HG03280 (cell line): Measurements from ENCODE around the gene SP140L.
"Not testable (repeated sequence)": the region's sequence is repeated elsewhere in the genome, so short reads cannot be mapped to it uniquely, and the experiment has no call there.

Source experiments
- ATAC-seq: cut with Tn5 transposase; IDR thresholded peaks from one replicate; pipeline ENCODE4 v1.9.1; 2021; ENCODE audit warnings: mild to moderate bottlenecking, moderate library complexity; ENCODE audit not compliant: unreplicated experiment

The SP140L gene

GRCh38 chr2:230362030-230362691, 35.2 kb downstream of the SP140L start:
- ATAC-seq = no peak

GRCh38 chr2:230382108-230382507, 55.1 kb downstream of the SP140L start:
- ATAC-seq = no peak

GRCh38 chr2:230383453-230383852, 56.5 kb downstream of the SP140L start:
- ATAC-seq = no peak

- ATAC-seq = no peak
These were observed 58.0 kb downstream of the SP140L start for GRCh38 chr2:230384986-230385385.

GRCh38 chr2:230394301-230394700, 67.3 kb downstream of the SP140L start:
- ATAC-seq = no peak

- not testable (repeated sequence) for ATAC-seq
These were observed 71.7 kb downstream of the SP140L start for GRCh38 chr2:230398698-230399097.

- no peak for ATAC-seq
These were observed 73.0 kb downstream of the SP140L start for GRCh38 chr2:230400041-230400440.

- no peak for ATAC-seq
These were observed 73.5 kb downstream of the SP140L start for GRCh38 chr2:230400454-230400853.

GRCh38 chr2:230401026-230401425, 74.0 kb downstream of the SP140L start:
- not testable (repeated sequence) for ATAC-seq

- ATAC-seq = no peak
These were observed 76.8 kb downstream of the SP140L start for GRCh38 chr2:230403746-230404145.

- no peak for ATAC-seq
These were observed 78.8 kb downstream of the SP140L start for GRCh38 chr2:230405824-230406223.

- no peak for ATAC-seq
These were observed 81.3 kb downstream of the SP140L start for GRCh38 chr2:230408244-230408842.

GRCh38 chr2:230409316-230409715, 82.3 kb downstream of the SP140L start:
- ATAC-seq = not testable (repeated sequence)

- no peak for ATAC-seq
These were observed 83.3 kb downstream of the SP140L start for GRCh38 chr2:230410263-230410662.

- ATAC-seq = no peak
These were observed 84.0 kb downstream of the SP140L start for GRCh38 chr2:230410861-230411569.

GRCh38 chr2:230411570-230412370, 84.8 kb downstream of the SP140L start:
- peak; percentile 46 for ATAC-seq

GRCh38 chr2:230412371-230412711, 85.3 kb downstream of the SP140L start:
- no peak for ATAC-seq

GRCh38 chr2:230412846-230413245, 85.9 kb downstream of the SP140L start:
- no peak for ATAC-seq

- ATAC-seq = no peak
These were observed 86.5 kb downstream of the SP140L start for GRCh38 chr2:230413479-230413878.

GRCh38 chr2:230414302-230414701, 87.3 kb downstream of the SP140L start:
- no peak for ATAC-seq

GRCh38 chr2:230416061-230416721, 89.2 kb downstream of the SP140L start, which contains the start of gene SP100:
Gene SP100, plus strand, starts transcription at chr2:230416201. Its CDS starts 96 bp downstream, at chr2:230416297.
- peak; percentile 72 for ATAC-seq
